Upper lobe of left lung (tissue), 4 donors: ENCODE measurements around the gene PKMYT1.

Experiments used
- CTCF ChIP-seq, 6 experiments: fragments of 450-650 bp in 4 of 6; fragments of 200-600 bp in 2 of 6; sonication (generic) in 2 of 6; IDR thresholded peaks; one replicate each; pipeline ENCODE4 v1.5.1; 2016 to 2019; ENCODE audit warnings: antibody characterized with exemption in 6 of 6
- POLR2A ChIP-seq, 4 donors: fragments of 450-650 bp; IDR thresholded peaks; one replicate each; pipeline ENCODE4 v1.5.1; 2016 to 2017; ENCODE audit warnings: antibody characterized with exemption in 4 of 4, mild to moderate bottlenecking in 2 of 4

DNA sequence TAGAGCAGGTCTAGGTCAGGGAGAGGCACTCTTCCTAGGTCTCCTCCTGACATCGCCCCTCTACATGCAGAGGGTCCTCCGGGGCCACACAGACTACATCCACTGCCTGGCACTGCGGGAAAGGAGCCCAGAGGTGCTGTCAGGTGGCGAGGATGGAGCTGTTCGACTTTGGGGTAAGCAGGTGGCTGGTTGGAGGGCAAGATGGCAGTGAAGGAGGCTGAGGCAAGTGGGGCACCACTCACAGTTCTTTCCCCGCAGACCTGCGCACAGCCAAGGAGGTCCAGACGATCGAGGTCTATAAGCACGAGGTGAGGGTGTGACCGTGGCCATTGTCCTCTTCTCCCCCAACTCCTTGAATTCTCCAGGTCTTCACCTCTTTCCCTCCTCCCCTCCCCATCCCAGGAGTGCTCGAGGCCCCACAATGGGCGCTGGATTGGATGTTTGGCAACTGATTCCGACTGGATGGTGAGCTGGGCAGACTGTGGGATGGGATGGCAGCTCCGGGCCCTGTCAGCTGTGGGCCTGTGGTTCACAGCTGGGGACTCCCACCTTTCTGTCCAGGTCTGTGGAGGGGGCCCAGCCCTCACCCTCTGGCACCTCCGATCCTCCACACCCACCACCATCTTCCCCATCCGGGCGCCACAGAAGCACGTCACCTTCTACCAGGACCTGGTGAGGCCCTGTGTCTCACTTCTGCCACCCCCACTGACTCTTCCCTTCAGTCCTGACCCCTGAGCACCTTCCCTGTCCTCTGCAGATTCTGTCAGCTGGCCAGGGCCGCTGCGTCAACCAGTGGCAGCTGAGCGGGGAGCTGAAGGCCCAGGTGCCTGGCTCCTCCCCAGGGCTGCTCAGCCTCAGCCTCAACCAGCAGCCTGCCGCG is 46.6 kb upstream of the PKMYT1 start:
- no peak for TF ChIP-seq CTCF (IDR thresholded peaks at IDR 0.05)
- no peak for TF ChIP-seq POLR2A (IDR thresholded peaks at IDR 0.05)
